HepG2 (cell line): ENCODE data around the gene WWC2. TPM values are rescaled to one million over a fixed set of nuclear protein-coding genes. Genes with fewer than 3 reads are reported as not detected.

Source experiments
- ATAC-seq: fragments of 200-7000 bp; cut with Tn5 transposase; 3 replicates; pipeline ENCODE4 v1.9.1; 2020; ENCODE audit warnings: mild to moderate bottlenecking, moderate library complexity
- BruUV-seq: library from RNA; stranded (reverse); fragments of 400-500 nt; replicated peaks from 2 replicates; lab custom pipeline; 2021; lab: Mats Ljungman, UMichigan
- CTCF ChIA-PET: fragments of 300-600 bp; formaldehyde crosslinking; extraction: SDS; loops from one replicate; lab custom pipeline; 2021; ENCODE audit warnings: low total read pairs, inconsistent platforms, low intra/inter-chr PET ratio; lab: Yijun Ruan, JAX
- POLR2A ChIA-PET: fragments of 350-600 bp; sonication (Branson Sonifier 250); formaldehyde crosslinking; loops from one replicate; lab custom pipeline; 2020; ENCODE audit warnings: antibody characterized with exemption, inconsistent platforms; lab: Yijun Ruan, JAX
- DNase-seq: peaks from one replicate; pipeline ENCODE4 v3.0.0-alpha.2; 2015; ENCODE audit warnings: low spot score
- FAIRE-seq: peaks from 3 replicates; lab custom pipeline; 2011; peaks lifted over from hg19 to GRCh38; lab: Jason Lieb, UNC
- H2AFZ ChIP-seq: one replicate; pipeline ENCODE4 v1.6.1; 2011; ENCODE audit warnings: low read length, inconsistent platforms
- H3K27ac ChIP-seq: fragments of 300-600 bp; 3 replicates; pipeline ENCODE4 v1.8.0; 2011; ENCODE audit warnings: mixed run types, mild to moderate bottlenecking, mixed read lengths, low read length, inconsistent platforms; ENCODE audit not compliant: insufficient read depth; ENCODE audit errors: extremely low read length
- H3K27me3 ChIP-seq, 2 experiments: fragments of 200-600 bp in 1 of 2; 2 replicates in 1 of 2; 3 replicates in 1 of 2; pipeline versions ENCODE4 v1.6.0 to v1.8.0; 2011; ENCODE audit warnings: low read length in 2 of 2, mild to moderate bottlenecking in 2 of 2, moderate library complexity in 2 of 2, inconsistent platforms in 1 of 2; ENCODE audit not compliant: insufficient read depth in 2 of 2, control insufficient read depth in 1 of 2
- H3K36me3 ChIP-seq, 2 experiments: fragments of 200-600 bp in 1 of 2; replicated peaks in 1 of 2; 2 replicates in 1 of 2; 3 replicates in 1 of 2; pipeline versions ENCODE4 v1.5.1 to v1.8.0; 2011; ENCODE audit warnings: low read length in 2 of 2, inconsistent platforms in 1 of 2; ENCODE audit not compliant: insufficient read depth in 2 of 2, control insufficient read depth in 1 of 2
- H3K4me1 ChIP-seq: 2 replicates; pipeline ENCODE4 v1.5.1; 2012; ENCODE audit warnings: low read length, inconsistent platforms; ENCODE audit not compliant: insufficient read depth
- H3K4me2 ChIP-seq: 2 replicates; pipeline ENCODE4 v1.6.0; 2011; ENCODE audit warnings: low read depth, low read length, inconsistent platforms
- H3K4me3 ChIP-seq, 3 experiments: fragments of 200-600 bp in 1 of 3; sonication (generic), shearing (Covaris generic) in 1 of 3; replicated peaks in 1 of 3; 2 replicates each; pipeline ENCODE4 v1.5.1; 2011 to 2016; ENCODE audit warnings: low read length in 3 of 3, inconsistent platforms in 2 of 3, low read depth in 2 of 3, mild to moderate bottlenecking in 2 of 3, control low read depth in 1 of 3, mixed read lengths in 1 of 3; ENCODE audit not compliant: insufficient read depth in 1 of 3
- H3K79me2 ChIP-seq: one replicate; pipeline ENCODE4 v1.6.1; 2011; ENCODE audit warnings: low read length, inconsistent platforms; ENCODE audit not compliant: insufficient read depth
- H3K9ac ChIP-seq: 2 replicates; pipeline ENCODE4 v1.6.0; 2011; ENCODE audit warnings: mild to moderate bottlenecking, low read depth, low read length, inconsistent platforms; ENCODE audit not compliant: insufficient read depth
- H3K9me3 ChIP-seq: 2 replicates; pipeline ENCODE4 v1.5.1; 2012; ENCODE audit warnings: mild to moderate bottlenecking, low read length
- H4K20me1 ChIP-seq: 2 replicates; pipeline ENCODE4 v1.6.0; 2011; ENCODE audit warnings: inconsistent platforms, mild to moderate bottlenecking, low read length, moderate library complexity; ENCODE audit not compliant: insufficient read depth
- BCL3 ChIP-seq: sonication (generic); formaldehyde crosslinking; IDR thresholded peaks from 2 replicates; pipeline ENCODE4 v1.5.1; 2020; ENCODE audit warnings: mild to moderate bottlenecking, missing genetic modification reagents, moderate library complexity
- MTA1 ChIP-seq: sonication (generic); formaldehyde crosslinking; IDR thresholded peaks from 2 replicates; pipeline ENCODE4 v1.4.0; 2020; ENCODE audit warnings: missing genetic modification reagents, mild to moderate bottlenecking, borderline replicate concordance
- NFIC ChIP-seq: IDR thresholded peaks from 2 replicates; pipeline ENCODE4 v1.6.1; 2012; ENCODE audit warnings: mild to moderate bottlenecking, low read length, inconsistent platforms
- SNAPC5 ChIP-seq: sonication (generic); formaldehyde crosslinking; IDR thresholded peaks from 2 replicates; pipeline ENCODE4 v1.8.1; 2023; ENCODE audit warnings: mild to moderate bottlenecking, missing genetic modification reagents, borderline replicate concordance
- STAG1 ChIP-seq: sonication (generic); formaldehyde crosslinking; IDR thresholded peaks from 2 replicates; pipeline ENCODE4 v1.4.0; 2020; ENCODE audit warnings: missing genetic modification reagents
- TRAFD1 ChIP-seq: sonication (generic); formaldehyde crosslinking; IDR thresholded peaks from 2 replicates; pipeline ENCODE4 v1.5.1; 2020; ENCODE audit warnings: missing genetic modification reagents, mild to moderate bottlenecking, borderline replicate concordance
- ZKSCAN8 ChIP-seq: IDR thresholded peaks from 2 replicates; pipeline ENCODE4 v1.6.1; 2016; ENCODE audit warnings: borderline replicate concordance, missing genetic modification reagents, missing compliant biosample characterization
- ZNF136 ChIP-seq: sonication (generic); formaldehyde crosslinking; IDR thresholded peaks from 2 replicates; pipeline ENCODE4 v1.8.1; 2022; ENCODE audit warnings: low read depth, mild to moderate bottlenecking, moderate library complexity, missing genetic modification reagents
- ZNF34 ChIP-seq: sonication (generic); formaldehyde crosslinking; IDR thresholded peaks from 2 replicates; pipeline ENCODE4 v1.4.0; 2020; ENCODE audit warnings: mild to moderate bottlenecking, missing genetic modification reagents, borderline replicate concordance
- ZNF615 ChIP-seq: sonication (generic); formaldehyde crosslinking; IDR thresholded peaks from 2 replicates; pipeline ENCODE4 v1.5.0; 2020; ENCODE audit warnings: mild to moderate bottlenecking, missing genetic modification reagents, borderline replicate concordance
- ZNF770 ChIP-seq: sonication (generic); formaldehyde crosslinking; IDR thresholded peaks from 2 replicates; pipeline ENCODE4 v1.5.0; 2020; ENCODE audit warnings: mild to moderate bottlenecking, missing genetic modification reagents
- ZUFSP ChIP-seq: sonication (generic); formaldehyde crosslinking; IDR thresholded peaks from 2 replicates; pipeline ENCODE4 v1.9.0; 2021; ENCODE audit warnings: missing genetic modification reagents, mild to moderate bottlenecking, borderline replicate concordance
- WGBS: methylation state at CpG from one replicate; pipeline ENCODE4 v1.1.6; 2017; ENCODE audit warnings: low lambda C conversion rate; 5-methylcytosine and 5-hydroxymethylcytosine counted together
- in situ Hi-C: cut with HindIII; loops from 2 replicates; pipeline ENCODE4 v1.10.0; 2017; ENCODE audit warnings: low pct_unique_long_range_greater_than_20kb; ENCODE audit not compliant: extremely low pct_ligation_motif_present
- intact Hi-C: fragments of 100-400 bp; cut with micrococcal nuclease; formaldehyde crosslinking; loops from one replicate; pipeline ENCODE4 v1.10.0; 2022; ENCODE audit not compliant: unreplicated experiment
- polyA plus RNA-seq, 8 experiments: library from polyadenylated mRNA; depleted of rRNA in 3 of 8; stranded (reverse) in 7 of 8; unstranded in 1 of 8; fragments of >200 nt; fragmentation: Illumina TruSeq in 4 of 8; extraction: Trizol in 4 of 8; gene quantifications; 2 replicates each; pipeline versions ENCODE4 v1.2.1 to v1.2.3, GENCODE V29; 2011 to 2016; ENCODE audit warnings: low read depth in 4 of 8, missing spikeins in 1 of 8, mixed read lengths in 1 of 8; ENCODE audit not compliant: insufficient read depth in 1 of 8
- total RNA-seq, 5 experiments: library from RNA; depleted of rRNA; stranded (reverse); fragments of >200 nt; fragmentation: Illumina TruSeq; extraction: Trizol; gene quantifications; 2 replicates each; pipeline ENCODE4 v1.2.3, GENCODE V29; 2016; ENCODE audit warnings: low read depth in 1 of 5

The WWC2 gene
- total and polyA plus RNA-seq, 2 of the 13 experiments (the other 11 are each of a cell fraction or from before 2014, with no cell fraction given), result 40.0 to 50.1 TPM

- TF ChIP-seq MTA1 (CRISPR knock-in tag) (no peak), SNAPC5 (CRISPR knock-in tag) (no peak), STAG1 (CRISPR knock-in tag) (peak; percentile 13; the same call in 1 of the 2 replicates), ZNF34 (no peak)
- TF ChIP-seq, all 625 proteins: peak for 3
Observed at GRCh38 chr4:183257808-183258207, 158.8 kb downstream of the WWC2 start (continued).

- Histone ChIP-seq H3K9me3 (no peaks in the 10 kb centered on the region), H3K36me3 (peaks cover 31 to 61% of the 10 kb centered on the region in 2 experiments), H3K27ac (peak overlapping the region; percentile 29), H3K4me3 (no peak overlapping the region), H3K9ac (no peak overlapping the region), H3K4me2 (no peak overlapping the region), H3K4me1 (peaks cover 30% of the 10 kb centered on the region), H2AFZ (no peak overlapping the region), H4K20me1 (peaks cover 5% of the 10 kb centered on the region), H3K27me3 (no peaks in the 10 kb centered on the region), H3K79me2 (no peaks in the 10 kb centered on the region)
- in situ Hi-C loops, result loop anchor here (5.0 kb wide), 1 partner anchor 323 kb away; no protein-coding TSS in a partner anchor
- DNase-seq, result peak; percentile 85
- ChIA-PET POLR2A (interaction anchor here (1.1 to 1.4 kb wide), 2 partner anchors 159 to 180 kb away, joined by 3 read pairs; no protein-coding TSS in a partner anchor), CTCF (interaction anchor here (0.9 to 3.3 kb wide), 4 partner anchors 187 to 323 kb away, joined by 3 to 69 read pairs (median 26); no protein-coding TSS in a partner anchor)
- 44% methylated on average over 10 of the region's 10 CpGs for WGBS
- BruUV-seq, result no TSS peak
- peak; percentile 88 for ATAC-seq
- FAIRE-seq, result peak; percentile 80
- intact Hi-C loops, result loop anchor here (5.0 kb wide), 1 partner anchor 108 kb away; no protein-coding TSS in a partner anchor
- peak; percentile 89; the same call in 1 of the 2 replicates for TF ChIP-seq ZKSCAN8 (CRISPR knock-in tag)
- no peak for TF ChIP-seq TRAFD1 (CRISPR knock-in tag)
- no peak for TF ChIP-seq ZUFSP (CRISPR knock-in tag)
- no peak for TF ChIP-seq ZNF770 (CRISPR knock-in tag)
- TF ChIP-seq ZNF136 (CRISPR knock-in tag), result no peak
- TF ChIP-seq BCL3 (CRISPR knock-in tag), result no peak
- TF ChIP-seq NFIC, result no peak; the same call in 1 of the 2 replicates
- no peak for TF ChIP-seq ZNF615 (CRISPR knock-in tag)
Observed at GRCh38 chr4:183260491-183261151, 161.6 kb downstream of the WWC2 start.
